Measurements from ENCODE around the gene KRTAP5-10.
"Not testable (repeated sequence)": the region's sequence is repeated elsewhere in the genome, so short reads cannot be mapped to it uniquely, and the experiment has no call there.

DNA sequence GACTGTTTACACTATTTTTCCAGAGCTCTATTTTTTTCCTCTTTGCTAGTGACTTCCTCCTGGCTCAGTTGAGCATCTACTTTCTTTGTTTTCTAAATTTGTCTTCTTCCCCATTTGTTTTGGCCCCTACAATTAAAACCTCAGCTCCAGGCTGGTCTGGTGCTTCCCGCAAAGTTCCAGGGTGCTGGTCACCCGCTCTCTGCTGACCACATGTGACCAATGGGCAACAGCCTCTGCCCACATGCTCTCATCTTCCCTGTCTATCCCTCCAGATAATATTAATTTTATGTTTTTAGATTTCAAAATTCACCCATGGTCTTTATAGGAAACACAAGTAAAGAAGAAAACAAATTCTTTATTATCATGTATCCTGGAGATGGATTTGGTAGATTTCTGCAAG lies 17.6 kb downstream of the KRTAP5-10 start:
- TF ChIP-seq, protein P1, sequence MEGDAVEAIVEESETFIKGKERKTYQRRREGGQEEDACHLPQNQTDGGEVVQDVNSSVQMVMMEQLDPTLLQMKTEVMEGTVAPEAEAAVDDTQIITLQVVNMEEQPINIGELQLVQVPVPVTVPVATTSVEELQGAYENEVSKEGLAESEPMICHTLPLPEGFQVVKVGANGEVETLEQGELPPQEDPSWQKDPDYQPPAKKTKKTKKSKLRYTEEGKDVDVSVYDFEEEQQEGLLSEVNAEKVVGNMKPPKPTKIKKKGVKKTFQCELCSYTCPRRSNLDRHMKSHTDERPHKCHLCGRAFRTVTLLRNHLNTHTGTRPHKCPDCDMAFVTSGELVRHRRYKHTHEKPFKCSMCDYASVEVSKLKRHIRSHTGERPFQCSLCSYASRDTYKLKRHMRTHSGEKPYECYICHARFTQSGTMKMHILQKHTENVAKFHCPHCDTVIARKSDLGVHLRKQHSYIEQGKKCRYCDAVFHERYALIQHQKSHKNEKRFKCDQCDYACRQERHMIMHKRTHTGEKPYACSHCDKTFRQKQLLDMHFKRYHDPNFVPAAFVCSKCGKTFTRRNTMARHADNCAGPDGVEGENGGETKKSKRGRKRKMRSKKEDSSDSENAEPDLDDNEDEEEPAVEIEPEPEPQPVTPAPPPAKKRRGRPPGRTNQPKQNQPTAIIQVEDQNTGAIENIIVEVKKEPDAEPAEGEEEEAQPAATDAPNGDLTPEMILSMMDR (IDR thresholded peaks at IDR 0.05; ENCODE audit: extremely low read depth in 1 of 2, insufficient read depth in 1 of 2, low read depth in 1 of 2, low read length in 2 of 2), result not testable (repeated sequence)
- TF ChIP-seq POLR2A (IDR thresholded peaks at IDR 0.05; ENCODE audit: low read depth, low read length); EZH2 (IDR thresholded peaks at IDR 0.05; ENCODE audit: borderline replicate concordance, low read depth, low read length, severe bottlenecking); POLR2AphosphoS5 (IDR thresholded peaks at IDR 0.05; ENCODE audit: insufficient read depth, low read depth, low read length); FOS (IDR thresholded peaks at IDR 0.05; ENCODE audit: borderline replicate concordance, insufficient read depth, low read length); MYC (IDR thresholded peaks at IDR 0.05; ENCODE audit: low read depth, low read length); JUN (IDR thresholded peaks at IDR 0.05; ENCODE audit: borderline replicate concordance, insufficient read depth, insufficient read length, low read depth); GATA2 (IDR thresholded peaks at IDR 0.05; ENCODE audit: insufficient read depth, insufficient read length, low read depth, low read length): not testable (repeated sequence)
- TF ChIP-seq, protein P2, sequence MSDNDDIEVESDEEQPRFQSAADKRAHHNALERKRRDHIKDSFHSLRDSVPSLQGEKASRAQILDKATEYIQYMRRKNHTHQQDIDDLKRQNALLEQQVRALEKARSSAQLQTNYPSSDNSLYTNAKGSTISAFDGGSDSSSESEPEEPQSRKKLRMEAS (IDR thresholded peaks at IDR 0.05; ENCODE audit: insufficient read depth, insufficient read length), result not testable (repeated sequence)
